ENCODE data around the gene SNAI1.

GRCh38 chr20:49983848-49984408, 1.1 kb downstream of the SNAI1 start:
- TF ChIP-seq EP300 (IDR thresholded peaks at IDR 0.05; ENCODE audit: borderline replicate concordance) (no peak), RAD21 (IDR thresholded peaks at IDR 0.05; ENCODE audit: low read depth) (no peak), YY1 (IDR thresholded peaks at IDR 0.05; ENCODE audit: low read depth) (no peak), EGR1 (IDR thresholded peaks at IDR 0.05) (no peak), TCF12 (IDR thresholded peaks at IDR 0.05; ENCODE audit: low read depth) (no peak), CEBPB (IDR thresholded peaks at IDR 0.05) (no peak), ZBTB7A (IDR thresholded peaks at IDR 0.05; ENCODE audit: low read depth) (no peak), FOXM1 (IDR thresholded peaks at IDR 0.05; ENCODE audit: borderline replicate concordance, low read depth) (no peak)
- TF ChIP-seq, protein P1, sequence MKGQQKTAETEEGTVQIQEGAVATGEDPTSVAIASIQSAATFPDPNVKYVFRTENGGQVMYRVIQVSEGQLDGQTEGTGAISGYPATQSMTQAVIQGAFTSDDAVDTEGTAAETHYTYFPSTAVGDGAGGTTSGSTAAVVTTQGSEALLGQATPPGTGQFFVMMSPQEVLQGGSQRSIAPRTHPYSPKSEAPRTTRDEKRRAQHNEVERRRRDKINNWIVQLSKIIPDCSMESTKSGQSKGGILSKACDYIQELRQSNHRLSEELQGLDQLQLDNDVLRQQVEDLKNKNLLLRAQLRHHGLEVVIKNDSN (IDR thresholded peaks at IDR 0.05) = no peak
